Stimulated activated CD8-positive, alpha-beta memory T cell treated with anti-CD3 and anti-CD28 coated beads, Interleukin-2, amount 100 ng/mL, for 1 hour (primary cell): ENCODE results near the gene CTNNA1.

Experiments used
- DNase-seq, 2 donors: peaks; one replicate each; pipeline ENCODE4 v3.0.0-alpha.2; 2020; ENCODE audit warnings: low read depth in 2 of 2

CTNNA1 gene

DNA sequence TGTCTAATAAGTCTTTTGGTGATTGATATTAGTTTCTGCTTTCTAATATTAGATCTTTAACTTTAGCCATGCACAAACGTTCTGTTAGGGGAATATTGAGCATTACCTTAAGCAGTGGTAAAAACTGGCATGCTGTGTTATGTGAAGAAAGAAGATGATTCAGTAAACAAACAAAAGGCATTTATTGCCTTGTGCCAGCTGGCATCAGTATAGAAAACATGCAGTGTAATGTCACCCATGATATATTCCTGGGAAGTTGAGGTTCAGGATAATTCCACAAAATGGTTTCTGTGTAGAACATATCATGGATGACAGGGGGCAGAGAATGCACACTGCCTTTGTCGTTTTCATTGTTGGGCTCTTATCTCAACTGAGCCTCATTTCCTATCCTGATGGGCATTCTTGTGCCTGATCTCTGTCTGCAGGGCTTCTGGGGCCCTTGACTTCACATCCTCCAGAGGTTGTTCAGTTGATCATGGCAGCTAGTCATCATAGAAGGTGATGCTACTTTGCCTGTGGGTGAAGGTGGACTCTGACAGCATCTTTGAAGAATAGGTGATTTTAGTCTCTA lies 97.7 kb downstream of the CTNNA1 start:
- DNase-seq: no peak

DNA sequence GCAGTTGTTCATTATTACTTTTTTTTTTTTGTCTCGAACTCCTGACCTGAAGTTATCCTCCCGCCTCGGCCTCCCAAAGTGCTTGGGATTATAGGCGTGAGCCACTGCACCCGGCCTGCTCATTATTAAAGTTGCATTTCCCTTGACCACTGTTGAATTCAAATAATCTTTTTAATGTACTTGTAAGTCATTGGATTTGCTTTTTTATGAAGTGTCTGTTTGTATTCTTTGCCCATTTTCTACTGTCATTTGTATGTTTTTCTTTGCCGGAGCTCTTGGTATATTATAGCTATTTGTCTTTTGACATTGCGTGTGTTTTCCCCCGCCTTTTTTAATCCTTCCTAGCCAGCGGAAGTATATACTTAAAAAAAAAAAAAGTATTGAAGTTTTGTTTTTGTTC lies 99.9 kb downstream of the CTNNA1 start:
- no peak for DNase-seq

DNA sequence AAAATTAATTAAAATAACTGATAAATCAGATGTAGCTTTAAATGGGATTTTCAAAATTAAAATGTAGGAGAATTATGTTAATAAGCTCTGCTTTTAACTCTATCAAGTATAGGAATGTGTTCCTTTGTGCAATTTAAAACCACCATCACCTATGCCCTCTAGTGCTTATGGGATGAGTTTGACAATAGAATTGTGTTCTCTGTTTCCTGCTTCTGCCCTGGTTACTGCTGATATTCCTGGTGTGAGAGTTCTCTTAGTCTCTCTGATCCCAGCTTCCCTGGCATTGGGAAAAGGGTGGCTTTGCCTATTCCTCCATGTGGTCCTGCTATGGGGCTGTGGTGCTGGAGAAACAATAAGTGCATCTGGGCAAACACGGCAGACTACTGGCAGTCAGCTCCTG lies 113.8 kb downstream of the CTNNA1 start:
- DNase-seq: no peak

DNA sequence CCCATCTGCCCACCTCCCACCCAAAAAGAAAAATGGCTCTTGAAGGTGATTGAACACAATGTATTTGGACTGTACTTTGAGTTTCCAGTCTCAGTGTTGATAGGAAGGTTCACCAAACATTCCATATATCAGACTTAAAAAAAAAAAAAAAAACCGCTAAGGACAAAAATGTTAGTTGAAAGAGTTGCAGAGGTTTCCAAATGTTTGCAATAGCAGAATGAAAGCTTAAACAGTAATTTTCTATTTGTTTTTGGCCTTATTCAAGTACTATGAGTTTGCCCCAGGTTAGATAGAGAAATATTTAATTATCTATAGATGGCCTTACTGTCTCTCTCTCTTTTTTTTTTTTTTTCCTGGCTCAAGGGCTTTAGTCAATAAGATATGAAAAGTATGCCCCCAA lies 115.8 kb downstream of the CTNNA1 start:
- no peak for DNase-seq

DNA sequence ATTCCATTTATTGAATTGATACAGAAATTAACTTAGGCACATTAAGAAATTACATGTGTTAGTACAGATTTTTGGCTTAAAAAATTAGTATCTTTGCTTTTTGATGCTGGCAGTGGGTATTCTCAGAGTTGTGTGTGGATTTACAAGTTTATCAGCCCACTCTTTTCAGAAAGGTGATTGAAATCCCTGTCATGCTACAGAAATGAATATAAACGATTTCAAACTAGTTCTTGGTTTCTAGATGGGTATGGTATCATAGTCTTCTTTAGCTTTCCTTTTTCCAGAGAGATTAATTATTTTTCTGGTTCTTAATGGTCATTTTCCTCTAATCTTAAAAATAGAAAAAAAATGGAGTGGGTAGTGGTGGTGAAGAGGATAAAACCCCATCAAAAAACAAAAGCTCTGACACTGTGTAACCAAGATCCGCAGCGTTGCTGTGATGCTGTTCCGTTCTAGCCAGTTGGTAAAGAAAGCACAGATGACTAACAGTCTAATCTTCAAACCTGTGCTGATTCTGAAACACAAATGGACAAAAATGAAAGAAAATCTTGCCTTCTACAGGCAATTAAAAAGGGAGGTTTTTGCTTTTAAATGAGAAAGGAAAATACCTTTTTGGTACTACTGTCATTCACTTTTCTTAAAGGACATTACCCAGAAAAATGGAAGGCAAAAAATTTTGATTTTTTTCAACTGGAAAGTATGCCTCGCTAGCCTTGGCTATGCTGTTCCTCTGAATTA lies 116.7 kb downstream of the CTNNA1 start:
- no peak for DNase-seq

DNA sequence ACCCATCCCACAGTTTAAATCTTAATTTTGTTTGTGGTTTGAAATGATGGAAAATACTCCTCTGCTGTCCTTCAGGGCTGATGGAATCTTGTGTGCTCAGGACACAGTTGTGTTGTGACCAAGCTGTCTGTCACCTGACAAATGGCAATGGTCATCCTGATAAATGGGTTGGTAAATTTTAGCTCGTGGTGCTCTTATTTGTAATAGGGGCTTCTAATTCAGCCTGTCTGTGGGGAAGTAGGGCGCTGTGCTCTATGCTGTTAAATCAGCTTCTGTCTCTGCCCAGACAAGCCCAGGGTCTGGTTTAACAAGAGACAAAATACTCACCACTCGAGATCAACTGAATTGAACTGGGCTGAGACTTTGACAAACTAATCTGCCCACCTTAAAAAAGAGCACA lies 117.4 kb downstream of the CTNNA1 start:
- no peak for DNase-seq

DNA sequence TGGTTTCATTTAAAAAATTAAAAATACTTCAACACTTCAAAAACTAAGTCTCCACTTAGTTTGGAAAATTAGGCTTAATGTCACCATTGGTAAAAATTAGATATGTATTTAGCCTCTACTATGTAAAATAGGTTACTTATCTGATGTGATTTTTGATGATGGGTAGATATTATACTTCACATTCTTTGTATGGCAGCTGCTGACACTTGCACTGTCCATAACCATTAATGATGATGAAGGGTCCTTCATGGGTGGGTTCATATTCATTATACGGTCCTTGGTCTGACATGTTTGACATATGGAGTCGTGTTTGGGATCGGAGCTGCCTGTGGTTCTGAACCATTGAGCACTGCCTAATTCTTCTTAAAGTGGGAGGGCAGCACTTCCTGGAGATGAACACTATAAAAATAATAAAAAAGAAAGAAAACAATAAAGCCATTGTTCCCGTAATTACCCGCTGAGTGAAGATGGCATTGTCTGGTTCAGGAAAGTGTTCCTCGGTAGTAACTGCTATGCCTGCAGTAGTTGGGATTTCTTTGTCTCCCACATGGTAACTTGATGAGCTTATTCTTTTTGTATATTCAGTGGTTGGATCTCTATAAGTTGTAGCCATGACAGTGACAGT lies 119.7 kb downstream of the CTNNA1 start:
- no peak for DNase-seq

DNA sequence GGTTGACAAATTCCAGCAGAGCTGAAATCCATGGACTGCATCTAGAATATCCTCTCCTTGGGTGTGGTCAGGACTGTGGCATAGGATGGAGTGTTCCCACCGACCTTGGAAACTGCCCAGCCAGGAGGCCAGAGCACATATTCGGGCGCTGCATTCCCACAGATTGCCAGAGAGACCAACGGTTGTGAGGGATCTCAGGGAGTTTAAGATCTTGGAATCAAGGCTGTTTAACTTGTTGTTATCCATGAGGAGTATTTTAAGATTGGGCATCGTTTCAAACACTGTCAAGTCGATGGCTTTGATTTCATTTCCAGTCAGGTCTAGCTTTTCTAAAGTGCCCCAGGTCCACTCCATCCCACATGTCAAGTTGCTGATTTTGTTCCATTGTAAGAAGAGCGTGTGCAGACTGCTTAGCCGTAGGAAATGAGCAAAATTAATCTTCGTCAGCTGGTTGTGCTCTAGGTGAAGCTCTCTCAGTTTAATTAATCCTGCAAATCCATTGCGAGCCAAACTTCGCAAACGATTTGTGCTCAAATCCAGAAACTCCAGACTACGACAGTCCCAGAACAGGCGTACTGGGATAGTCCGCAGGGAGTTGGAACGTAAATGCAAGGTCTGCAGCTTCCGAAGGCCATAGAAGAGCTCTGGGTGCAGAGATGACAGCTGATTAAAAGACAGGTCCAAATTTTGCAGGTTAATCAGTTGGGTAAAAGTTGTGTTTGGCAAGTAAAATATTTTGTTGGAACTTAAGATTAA lies 120.4 kb downstream of the CTNNA1 start:
- no peak for DNase-seq

DNA sequence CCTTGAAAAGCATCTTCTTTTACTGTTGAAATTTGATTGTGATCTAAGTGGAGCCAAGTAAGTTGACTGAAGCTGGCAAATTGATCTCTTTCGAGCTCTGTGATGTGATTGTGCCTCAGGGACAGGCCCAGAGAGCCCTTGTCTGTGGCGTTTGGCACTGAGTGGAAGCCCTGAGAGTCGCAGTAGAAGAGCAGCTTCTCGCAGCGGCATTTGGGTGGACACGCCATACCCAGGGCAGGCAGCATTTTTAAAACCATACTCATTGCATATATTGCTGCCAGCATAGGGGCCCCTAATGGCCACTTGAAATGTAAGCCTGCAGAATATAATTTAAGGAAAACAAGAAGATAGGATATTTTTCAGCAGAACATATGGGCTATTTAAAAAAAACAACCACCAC lies 121.0 kb downstream of the CTNNA1 start:
- no peak for DNase-seq

DNA sequence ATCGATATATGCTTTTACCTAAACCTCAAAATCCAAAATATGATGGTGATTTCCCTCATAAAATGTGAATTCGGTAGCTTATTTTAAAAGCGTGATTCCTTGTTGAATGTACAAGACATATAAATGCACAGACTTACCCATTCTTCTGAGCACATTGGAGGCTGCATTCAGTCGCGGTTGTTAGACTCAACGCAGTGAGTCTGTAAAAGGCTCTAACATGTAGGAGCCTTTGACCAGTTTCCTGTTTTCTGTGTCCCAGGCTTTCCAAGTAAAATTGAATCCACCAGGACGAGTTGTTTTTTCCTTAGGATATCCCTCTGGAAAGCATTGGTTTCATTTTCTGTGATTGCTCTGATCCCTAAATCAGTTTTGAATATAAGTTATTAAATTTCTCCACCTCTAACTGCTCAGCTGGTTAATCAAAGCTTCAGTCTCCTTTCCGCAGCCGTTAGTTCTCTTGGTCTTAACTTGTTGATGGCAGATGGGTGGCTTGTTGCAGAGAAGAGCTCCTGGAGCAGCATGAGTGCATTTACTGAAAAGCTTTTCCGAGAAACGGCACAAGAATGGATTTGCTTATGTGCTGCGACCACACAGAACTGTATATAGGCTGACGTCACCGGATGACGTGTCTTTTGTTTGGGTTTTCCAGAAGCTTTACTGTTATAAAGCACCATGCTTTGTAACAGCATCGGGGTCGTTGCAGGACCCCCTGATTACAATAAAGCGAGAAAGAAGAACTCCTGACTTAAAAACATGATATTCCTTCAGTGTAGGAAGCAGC lies 121.7 kb downstream of the CTNNA1 start, which contains the start of gene LRRTM2:
TSS of gene LRRTM2 (minus strand) at position 565 of the 781 bp plus-strand sequence. CDS start at position 141, 424 bp downstream.
- DNase-seq: no peak

DNA sequence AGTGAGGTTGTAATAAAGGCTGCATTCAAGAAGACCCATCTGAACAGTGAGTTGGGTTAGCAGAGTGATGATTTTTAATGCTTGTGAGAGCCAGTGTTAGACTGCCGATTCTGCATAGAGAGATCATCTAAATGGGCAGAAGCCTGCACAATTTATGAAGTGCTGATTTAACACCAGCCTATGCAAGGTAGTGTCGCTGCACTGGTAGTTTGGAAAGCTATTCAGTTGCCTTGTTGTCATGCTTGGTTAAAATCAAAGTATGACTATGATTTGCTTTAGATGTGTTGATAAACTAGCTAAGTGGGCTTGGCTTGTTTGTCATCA lies 122.3 kb downstream of the CTNNA1 start:
- no peak for DNase-seq

DNA sequence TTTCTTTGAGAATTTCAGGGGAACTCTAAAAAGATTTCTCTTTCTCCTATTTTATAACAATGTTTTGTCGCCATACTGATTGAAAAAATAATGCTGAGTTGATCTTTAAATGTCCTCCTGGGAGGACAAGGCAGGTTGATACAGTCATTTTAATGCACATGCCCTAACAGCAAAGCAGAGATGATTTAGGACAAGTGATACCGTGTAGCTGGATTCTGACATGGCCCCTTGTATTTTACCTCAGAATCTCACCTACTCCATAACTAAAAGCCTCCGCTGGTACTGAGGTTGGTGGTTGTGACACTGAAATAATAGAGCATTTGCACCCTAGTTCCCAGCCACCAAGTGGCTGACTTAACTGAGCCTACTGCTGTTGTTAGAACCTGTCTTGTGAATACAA lies 122.7 kb downstream of the CTNNA1 start:
- no peak for DNase-seq

DNA sequence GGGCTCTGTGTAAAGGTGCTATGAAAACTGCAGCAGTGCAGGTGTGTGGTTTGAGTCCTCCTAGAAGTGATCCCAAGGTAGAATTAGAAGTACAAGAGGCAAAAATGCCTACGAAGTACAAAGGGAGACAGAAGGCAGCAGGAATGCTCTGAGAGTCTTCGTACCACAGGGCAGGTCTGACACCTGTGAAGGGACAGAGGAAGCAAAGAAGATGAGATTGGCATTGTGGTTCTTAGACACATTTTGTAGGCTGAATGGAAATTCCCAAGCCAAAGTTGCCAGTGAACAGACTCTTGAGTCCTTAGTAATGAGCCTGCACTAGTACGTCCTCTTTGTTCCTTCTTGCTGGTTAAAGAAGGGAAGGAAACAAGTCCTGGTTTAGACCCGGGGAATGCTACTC lies 123.6 kb downstream of the CTNNA1 start:
- no peak for DNase-seq

DNA sequence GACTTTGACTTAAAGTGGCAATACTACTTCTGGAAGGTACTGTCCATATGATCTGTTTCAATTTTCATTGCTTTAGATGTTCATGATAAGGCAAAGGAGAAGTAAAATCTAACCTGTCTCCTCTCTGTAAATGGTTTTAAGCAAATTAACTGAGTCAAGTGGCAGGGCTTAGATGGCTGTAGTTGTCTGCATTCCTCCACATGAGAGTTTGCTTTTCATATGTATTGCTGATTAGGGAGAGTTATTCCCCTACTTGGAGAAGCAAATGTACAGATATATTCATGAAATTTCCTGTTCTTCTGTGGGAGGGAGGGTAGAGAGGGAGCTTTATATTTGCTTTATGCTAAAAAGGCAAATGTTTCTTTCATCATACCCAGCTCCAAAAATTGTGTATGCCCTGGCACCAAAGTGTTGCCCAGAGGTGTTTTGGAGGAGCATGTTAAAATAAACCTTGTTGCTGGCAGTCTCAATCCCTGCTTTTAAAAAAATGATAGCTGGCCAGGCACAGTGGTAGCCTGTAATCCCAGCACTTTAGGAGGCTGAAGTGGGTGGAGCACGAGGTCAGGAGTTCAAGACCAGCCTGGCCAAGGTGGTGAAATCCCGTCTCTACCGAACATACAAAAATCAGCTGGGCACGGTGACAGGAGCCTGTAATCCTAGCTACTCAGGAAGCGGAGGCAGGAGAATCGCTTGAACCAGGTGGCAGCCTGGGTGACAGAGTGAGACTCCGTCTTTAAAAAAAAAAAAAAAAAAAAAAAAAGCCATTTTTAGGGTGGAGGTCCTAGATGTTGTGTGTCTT lies 125.4 kb downstream of the CTNNA1 start:
- no peak for DNase-seq

DNA sequence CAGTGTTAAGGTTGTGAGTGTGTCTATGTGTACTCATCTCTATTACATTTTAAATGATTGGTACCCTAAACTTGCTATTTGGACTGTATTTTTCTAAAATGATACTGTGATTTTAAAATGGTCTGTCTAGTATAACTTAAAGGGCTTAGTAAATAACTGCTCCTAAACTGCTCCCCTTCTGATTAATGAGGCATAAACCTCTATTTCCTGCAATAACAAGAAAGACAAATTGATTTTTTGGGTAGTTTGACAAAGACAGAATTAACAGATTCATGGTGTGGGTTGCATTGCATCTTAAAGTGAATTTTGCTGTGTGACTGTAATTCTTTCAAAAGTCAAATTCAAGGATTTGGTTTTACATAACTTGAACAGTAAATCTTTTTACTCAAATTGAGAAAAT lies 130.0 kb downstream of the CTNNA1 start:
- DNase-seq: no peak

DNA sequence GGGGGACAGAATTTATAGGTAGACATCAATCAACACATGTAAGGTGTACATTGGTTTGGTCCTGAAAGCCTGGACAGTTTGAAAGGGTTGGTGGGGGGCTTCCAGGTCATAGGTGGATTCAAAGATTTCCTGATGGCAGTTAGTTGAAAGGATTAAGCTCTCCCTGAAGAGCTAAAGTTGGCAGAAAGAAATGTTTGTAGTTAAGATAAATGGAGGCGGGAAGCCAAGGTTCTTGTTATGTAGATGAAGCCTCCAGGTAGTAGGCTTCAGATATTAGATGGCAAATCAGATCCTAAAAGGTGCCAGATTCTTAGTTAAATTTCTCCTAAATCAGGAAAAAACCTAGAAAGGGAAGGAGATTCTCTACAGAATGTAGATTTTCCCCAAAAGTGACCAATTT lies 130.9 kb downstream of the CTNNA1 start:
- DNase-seq: no peak

DNA sequence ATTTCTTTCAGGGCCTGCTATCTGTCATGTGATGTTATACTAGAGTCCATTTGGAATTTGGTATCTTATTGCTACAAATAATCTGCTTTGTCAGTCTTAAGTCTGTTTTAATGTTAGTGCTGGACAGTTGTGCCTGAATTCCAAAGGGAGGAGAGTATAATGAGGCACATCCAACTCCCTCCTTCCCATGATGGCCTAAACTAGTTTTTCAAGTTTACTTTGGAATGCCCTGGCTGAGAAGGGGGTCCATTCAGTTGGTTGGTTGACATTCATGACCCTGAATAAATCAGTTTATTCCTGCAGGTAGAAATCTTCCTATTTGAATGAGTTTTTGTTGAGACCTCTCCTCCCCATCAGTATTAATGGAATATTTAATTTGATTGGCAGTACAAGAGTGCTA lies 131.3 kb downstream of the CTNNA1 start:
- no peak for DNase-seq

DNA sequence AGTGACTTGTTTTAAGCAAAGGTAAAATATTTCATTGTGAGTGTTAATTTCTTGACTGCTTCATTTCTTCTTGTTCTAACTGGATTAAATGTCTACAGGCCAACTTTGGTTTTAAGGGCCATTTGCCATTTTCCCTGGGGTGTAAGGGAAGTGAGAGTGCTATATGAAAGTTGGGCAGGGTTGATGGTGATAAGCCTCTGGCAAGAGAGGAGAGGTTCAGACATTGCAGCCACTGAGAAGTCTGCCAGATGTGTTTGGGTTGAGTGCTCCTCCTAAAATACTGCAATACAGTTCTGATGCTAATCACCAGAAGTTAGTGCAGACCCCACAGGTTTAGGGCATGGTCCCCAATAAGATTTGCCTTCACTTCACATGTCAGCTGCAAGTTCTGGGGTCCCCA lies 136.8 kb downstream of the CTNNA1 start:
- DNase-seq: no peak

DNA sequence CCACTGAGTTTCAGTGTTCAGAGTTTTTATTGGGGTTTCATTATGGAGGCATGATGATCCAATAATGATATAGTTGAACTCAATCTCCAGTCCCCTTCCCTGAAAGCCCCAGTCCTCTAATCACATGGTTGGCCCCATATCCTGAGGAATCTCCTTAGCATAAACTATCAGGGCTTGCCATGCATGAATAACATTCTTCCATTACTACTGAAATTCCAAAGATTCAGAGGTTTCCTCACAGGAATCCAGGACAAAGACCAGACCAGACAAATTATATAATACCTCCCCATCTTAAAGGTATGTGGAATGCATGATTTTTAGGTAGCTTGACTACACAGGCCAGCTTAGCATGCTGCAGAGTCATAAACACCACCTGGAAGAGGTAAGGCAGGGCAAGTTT lies 137.4 kb downstream of the CTNNA1 start:
- DNase-seq: no peak

DNA sequence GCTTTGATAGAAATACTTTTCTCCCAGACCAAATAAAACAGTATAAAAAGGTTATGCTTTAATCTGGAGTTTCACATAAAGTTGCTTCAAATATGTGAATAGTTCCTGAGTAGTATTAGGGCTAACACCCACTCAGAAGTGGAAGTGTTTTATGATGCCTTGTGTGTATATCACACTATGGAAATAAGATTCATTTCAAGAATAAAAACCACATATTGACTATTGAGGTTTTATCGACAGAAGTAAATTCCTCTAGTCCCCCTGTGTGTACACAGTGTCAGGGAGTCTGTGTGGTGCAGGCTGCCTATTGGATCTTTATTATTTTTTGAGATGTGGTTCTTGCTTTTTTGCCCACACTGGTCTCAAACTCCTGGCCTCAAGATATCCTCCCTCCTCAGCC lies 142.7 kb downstream of the CTNNA1 start:
- no peak for DNase-seq

DNA sequence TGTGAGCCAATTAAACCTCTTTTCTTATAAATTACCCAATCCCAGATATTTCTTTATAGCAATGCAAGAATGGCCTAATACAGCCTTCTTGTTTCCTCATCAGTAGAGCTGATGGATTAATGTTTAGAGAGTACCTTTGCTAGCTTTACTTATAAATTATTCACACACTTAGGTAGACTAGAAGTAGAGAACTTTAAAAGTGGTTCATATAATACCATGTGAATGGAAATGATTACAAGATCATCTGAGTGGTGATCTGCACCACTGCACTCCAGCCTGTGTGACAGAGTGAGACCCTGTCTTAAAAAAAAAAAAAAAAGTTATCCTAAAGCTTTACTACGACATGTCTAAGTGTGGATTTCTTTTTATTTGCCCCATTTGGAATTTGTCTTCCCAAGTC lies 145.1 kb downstream of the CTNNA1 start:
- DNase-seq: no peak
